DMS153 (cell line): ENCODE data around the gene CFAP99.

Source experiments
- DNase-seq: peaks from one replicate; lab custom pipeline; 2025; lab: John Stamatoyannopoulos, UW

CFAP99 gene

DNA sequence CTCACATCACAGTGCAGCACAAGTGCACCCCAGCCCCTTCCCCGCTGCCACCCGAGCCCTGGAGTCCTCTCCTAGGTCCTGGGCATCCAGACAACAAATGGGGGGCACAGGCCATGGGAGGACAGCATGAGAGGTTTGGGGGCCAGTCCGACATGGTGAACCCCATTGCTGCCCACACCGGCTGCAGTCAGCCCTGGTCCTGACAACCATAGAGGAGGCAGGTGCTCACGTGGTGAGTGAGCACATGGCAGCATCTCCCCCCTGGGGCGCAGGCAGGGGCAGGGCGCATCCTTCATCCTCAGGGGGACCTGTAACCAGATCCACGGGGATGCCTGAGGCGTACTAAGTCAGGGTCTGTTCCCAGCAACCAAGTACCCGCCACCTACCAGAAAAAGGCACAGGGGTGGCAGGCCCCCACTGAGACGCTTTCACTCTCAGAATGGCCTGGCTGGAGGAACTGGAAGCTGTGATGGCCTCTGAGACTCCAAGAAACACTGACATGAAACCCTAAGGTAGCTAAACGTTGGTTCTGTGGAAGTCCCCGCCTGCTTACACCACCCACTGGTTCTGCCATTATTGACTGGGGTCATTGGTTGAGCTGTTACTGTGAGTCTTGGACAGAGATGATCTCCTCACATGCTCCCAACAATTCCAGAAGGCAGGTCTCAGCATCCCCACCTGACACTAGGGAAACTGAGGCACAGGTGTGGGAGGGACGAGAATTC is 6.8 kb upstream of the CFAP99 start:
- no peak for DNase-seq

GRCh38 chr4:2412534-2412884 is 6.2 kb upstream of the CFAP99 start:
- no peak for DNase-seq

DNA sequence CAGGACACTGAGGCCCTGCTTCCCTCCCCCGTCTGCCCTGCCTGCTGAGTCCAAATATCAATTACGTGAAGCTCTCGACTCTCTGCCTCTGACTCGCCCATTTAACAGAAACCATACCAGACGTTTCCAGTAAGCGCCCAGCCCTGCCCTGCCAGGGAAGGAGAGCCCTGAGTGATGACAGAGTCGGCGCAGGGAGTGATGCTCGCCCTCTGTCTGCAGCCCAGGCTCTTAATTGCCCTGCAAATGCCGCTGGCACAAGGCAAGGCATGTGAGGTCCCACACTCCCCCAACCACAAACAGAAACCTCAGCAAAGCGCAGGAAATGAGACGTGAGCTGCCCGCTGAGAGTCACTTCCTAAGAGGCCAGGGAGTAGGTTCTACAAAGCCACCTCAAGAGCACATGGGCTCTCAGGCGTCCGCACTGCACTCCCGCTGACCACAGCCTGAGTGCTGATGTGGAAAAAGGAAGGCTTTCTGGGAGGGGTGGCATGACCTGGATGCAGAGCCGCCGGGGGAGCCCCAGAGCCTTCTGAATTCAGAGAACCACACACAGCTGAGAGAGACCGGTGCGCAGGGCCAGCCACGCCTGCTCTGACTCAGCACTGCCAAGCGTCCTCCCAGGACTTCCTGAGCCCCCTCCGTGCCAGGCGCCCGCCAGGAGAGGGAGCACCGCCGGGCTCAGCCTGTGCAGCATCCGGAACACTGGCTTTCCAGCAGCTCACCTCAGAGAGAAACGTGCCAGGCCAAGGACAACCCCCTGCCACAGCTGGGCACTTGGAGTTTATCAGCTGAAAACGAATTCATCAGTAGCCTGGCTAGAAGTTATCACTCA is 5.7 kb upstream of the CFAP99 start:
- DNase-seq: peak; percentile 61

DNA sequence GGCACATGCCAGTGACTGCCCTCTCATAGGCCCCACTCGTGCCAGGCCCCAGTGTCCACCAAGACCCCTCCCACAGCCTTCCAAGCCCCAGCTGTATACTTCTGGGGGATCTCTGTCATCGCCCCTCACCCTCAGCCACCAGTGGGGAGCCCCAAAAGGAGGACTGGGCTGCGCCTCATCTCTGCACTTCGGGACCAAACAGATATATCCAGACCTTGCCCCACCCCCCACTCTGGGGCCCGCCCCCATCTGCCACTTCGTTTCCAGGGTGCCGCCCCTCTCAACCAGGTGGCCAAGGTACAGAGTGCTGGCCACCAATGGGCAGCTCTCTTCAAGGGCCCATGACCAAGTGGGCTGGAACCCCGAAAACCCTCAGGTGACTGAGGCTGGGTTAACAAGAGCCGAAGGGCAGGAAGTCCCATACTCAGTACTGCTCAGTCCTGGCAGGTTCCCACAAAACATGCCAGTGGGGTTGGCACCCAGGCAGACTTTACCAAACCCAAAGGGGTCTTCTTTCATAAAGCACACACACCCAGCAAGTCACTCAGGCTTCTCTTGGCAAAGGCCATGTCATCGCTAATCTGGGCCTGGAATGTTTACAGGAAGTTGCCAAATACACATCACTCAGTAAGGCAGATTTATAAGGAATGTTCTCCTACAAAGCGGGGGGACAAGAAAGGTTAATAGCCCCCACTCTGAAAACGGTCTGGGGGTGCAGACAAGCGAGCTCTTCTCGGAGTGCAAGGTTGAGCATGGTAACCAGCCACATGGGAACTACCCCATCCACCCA is 4.7 kb upstream of the CFAP99 start:
- DNase-seq: no peak

DNA sequence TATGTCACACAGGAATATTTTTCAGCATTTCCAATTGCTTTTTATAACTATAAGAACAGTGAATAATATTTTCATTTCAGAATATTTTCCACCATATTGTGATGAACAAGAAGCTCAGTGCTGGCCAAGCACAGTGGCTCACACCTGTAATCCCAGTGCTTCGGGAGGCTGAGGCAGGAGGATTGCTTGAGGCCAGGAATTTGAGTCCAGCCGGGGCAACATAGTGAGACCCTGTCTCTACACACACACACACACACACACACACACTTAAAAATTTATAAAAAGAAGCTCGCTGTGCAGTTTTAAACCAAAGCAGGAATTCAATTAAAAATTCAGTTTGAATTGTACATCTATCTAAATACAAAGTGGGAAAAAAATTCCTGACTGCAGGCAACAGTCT is 3.5 kb upstream of the CFAP99 start:
- no peak for DNase-seq

- no peak for DNase-seq
Observed at GRCh38 chr4:2415881-2416563, 2.7 kb upstream of the CFAP99 start.

DNA sequence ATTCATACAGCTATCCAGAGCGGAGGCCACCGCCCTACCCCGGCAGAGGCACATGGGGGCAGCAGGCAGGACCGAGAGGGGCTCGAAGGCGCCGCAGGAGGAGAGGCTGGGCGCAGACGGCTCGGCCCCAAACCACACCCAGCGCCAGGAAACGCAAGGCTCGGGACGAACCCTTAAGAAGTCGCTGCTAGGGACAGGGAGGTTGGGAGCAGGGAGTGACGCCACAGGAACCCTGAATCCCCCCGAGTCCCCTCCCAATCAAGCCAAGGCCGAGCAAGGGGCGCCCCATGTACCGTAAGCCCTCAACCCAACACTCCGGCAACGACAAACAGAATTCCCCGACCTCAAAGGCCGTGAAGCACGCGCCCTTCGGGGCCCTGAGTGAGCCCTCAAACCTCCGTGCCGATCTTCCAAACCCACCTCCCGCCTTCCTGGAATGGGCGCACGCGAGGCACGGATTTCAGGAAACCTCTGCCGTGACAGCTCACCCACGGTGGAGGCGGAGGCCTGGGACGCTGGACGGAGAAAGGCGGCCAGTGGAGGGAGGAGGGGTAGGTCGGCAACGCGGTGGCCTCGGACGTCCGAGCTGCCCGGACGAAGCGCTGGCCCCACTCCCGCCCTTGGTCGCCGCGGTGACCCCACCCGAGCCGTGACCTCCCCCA is 2.1 kb upstream of the CFAP99 start:
- no peak for DNase-seq

- DNase-seq: no peak
Observed at GRCh38 chr4:2417226-2417764, 1.5 kb upstream of the CFAP99 start.

DNA sequence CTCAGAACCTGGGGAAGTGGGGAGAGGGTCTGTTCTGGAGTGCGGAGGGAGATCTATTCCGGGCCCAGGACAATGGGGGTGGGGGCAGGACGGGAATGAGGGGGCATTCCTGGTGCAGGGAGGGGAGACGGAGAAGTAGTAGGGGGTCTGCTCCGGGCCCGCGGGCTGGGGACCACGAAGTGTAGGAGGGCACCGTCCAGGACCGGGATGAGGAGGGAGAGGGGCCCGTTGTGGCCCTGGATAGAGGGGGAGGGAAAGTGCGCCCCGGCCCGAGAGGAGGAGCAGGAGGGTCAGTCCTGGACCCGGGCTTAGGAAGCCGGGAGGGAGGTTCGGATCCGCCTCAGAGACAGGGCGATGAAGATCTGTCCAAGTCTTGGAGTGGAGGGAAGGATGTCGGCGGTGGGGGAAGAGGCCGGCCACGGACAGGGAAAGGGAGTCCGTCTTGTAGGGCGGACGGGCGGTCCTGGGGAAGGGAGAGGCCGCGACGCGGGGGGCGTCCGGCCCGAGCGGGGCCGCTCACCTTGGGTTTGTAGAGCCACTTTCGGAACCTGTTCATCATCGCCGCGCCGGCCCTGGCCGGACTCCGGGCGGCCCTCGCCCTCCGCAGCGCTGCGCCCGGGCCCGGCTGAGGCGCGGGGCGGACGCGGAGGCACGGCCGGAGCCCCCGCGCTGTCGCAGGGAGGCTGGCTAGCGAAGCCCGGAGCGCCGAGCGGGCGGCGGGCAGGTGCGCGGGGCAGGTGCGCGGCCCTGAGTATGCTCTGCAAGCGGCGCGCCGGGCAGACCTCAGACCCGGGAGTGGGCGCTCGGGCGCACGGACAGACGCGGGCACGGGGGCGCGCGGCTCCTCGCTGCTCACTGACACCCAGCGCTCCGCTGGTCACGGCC is 748 bp upstream of the CFAP99 start, which contains the start of gene ZFYVE28:
Gene ZFYVE28 (minus strand): TSS at position 881 of the 885 bp plus-strand sequence. CDS start 322 bp downstream, at position 559.
- DNase-seq: no peak

- no peak for DNase-seq
Observed at GRCh38 chr4:2419814-2420213, 1.1 kb downstream of the CFAP99 start.

DNA sequence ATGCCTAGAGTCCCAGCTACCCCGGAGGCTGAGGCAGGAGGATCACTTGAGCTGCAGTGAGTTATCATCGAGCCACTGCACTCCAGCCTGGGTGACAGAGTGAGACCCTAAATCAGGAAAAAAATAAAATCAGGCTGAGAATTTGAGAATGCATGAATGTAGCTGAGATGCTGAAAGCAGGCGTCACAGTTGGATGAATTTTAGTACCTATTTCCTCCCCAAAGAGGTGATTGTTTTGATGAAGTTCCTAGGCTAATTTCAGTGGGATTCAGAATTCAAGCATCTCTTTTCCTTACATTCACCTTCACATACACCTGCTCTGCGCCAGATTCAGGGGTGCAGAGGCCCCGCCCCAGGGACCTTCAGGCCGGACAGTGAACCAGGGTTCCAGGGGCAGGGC is 3.2 kb downstream of the CFAP99 start:
- no peak for DNase-seq

- no peak for DNase-seq
Observed at GRCh38 chr4:2423066-2423465, 4.3 kb downstream of the CFAP99 start.

DNA sequence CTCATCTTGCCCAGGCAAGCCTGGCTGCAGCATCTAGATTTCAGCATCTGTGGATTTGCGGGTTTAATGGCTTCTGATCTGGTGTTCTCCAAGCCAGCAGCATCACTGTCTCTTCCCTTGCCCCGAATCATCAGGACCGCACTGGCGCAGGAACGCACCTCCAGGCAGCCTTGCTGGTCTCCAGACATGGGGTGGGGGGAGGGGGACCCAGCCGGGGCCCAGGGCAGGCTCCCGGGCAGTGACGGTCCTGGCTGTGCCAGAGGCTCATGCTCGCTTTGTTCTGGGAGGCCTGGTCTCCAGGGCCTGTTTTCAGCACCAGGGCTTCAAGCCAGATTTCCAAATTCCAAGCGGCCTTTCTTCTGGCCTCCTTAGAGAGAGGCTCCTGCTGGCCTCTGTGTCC is 4.9 kb downstream of the CFAP99 start:
- DNase-seq: no peak

DNA sequence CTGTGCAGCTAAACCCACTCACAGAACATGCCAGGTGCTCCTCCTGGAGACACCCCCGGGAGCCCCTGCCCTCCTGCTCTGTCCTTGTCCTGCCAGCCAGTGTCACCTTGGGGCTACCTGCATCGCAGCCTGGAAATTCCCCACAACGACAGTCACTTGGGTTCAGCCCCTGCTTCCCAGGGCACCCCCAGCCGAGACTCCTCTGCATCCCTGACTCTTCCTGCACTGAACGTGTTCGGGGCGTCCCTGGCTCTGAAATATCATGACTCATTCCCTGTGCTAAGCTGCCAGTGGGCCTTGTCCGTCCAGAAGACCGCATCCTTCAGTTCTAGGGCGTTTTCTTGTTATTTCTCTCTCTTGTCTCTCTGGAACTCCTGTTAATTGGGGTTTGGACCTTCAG is 5.8 kb downstream of the CFAP99 start:
- no peak for DNase-seq

- DNase-seq: no peak
Observed at GRCh38 chr4:2425386-2426068, 6.8 kb downstream of the CFAP99 start.

DNA sequence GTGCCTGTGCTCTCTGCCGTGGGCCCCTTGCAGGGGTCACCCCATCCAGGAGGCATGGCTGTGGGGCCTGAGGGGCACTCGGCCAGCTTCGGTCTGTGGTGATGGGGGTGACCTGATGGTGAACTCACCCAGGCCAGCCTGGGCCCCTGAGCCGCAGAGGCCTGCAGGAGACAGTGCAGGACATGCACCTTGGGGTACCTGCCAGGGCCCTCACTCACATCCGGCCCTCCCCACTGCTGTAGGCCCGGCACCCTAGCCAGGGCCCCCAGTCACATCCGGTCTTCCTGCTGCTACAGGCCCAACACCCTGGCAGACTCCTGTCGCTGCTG is 7.3 kb downstream of the CFAP99 start:
- no peak for DNase-seq

GRCh38 chr4:2426711-2427275 is 8.0 kb downstream of the CFAP99 start:
- no peak for DNase-seq

DNA sequence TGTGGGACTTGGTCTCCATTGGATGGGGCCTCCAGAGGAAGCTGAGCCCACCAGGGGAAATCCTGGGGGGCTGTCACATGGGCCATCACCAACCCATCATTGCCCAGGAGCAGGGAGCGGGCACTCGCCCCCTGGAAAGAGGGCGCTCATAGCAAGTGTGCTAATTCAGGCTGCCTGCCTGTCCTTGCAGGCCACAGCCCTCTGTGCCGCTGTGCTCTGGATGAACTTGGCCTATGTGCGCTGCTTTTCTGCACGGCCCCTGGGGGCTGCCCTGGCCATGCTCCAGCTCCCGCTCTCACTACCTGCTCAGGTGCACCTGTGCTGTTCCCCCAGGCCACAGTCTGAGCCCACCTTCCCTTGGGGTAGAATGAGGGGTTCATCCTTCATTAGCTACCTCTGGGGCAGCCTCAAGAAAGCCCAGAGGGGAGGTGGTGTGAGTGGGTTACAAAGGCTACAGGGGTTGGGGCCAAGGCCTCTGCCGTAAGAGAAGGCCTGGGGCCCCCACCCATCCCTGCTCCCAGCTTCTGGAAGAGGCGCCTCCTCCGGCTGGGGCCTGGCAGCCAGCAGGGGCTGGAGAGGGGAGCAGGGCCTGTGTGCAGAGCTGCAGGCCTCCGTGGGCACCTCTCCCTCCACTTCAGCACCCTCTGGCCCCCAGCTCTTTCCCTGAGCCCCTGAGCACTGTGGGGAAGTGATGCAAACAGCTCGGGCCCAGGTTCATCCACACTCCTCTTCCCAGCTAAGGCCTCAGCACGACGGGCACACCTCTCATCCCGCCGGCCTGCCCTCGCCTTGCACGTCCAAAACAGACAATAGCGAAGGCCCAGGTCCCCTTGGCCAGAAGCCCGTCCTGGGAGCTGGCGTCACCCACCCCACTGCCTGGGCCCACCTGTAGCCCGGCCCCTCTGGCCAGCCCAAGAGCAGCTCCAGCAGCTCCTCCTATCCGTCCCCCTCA is 8.9 kb downstream of the CFAP99 start:
- DNase-seq: no peak
